SK-N-SH (cell line): ENCODE data around the gene LRRIQ3. TPM values are rescaled to one million over a fixed set of nuclear protein-coding genes. Genes with fewer than 3 reads are reported as not detected.

Source experiments
- CTCF ChIA-PET: fragments of 300-600, 350-600 bp; formaldehyde crosslinking; extraction: SDS; loops from one replicate; lab custom pipeline; 2021; lab: Yijun Ruan, JAX
- POLR2A ChIA-PET: fragments of 350-600 bp; sonication (Branson Sonifier 250); formaldehyde crosslinking; extraction: SDS; loops from one replicate; lab custom pipeline; 2020; ENCODE audit warnings: antibody characterized with exemption, inconsistent platforms; lab: Yijun Ruan, JAX
- DNase-seq: peaks from one replicate; pipeline ENCODE4 v3.0.0; 2012
- H2AFZ ChIP-seq: fragments of 200-600 bp; sonication (generic); 2 replicates; pipeline ENCODE4 v1.8.1; 2016; ENCODE audit warnings: antibody characterized with exemption, mild to moderate bottlenecking, low read depth
- H3F3A ChIP-seq: fragments of 200-600 bp; sonication (generic); replicated peaks from 2 replicates; pipeline ENCODE3; 2016; ENCODE audit warnings: antibody characterized with exemption, mild to moderate bottlenecking; ENCODE audit not compliant: insufficient read depth
- H3K27ac ChIP-seq, 2 experiments: fragments of 200-500 bp in 1 of 2; fragments of 200-600 bp in 1 of 2; sonication (Bioruptor generic) in 1 of 2; sonication (generic), shearing (Covaris generic) in 1 of 2; 2 replicates each; pipeline versions ENCODE4 v1.5.1 to v1.6.1; 2014 to 2016; ENCODE audit warnings: low read depth in 2 of 2, inconsistent platforms in 1 of 2, low read length in 1 of 2, mild to moderate bottlenecking in 1 of 2, mixed read lengths in 1 of 2
- H3K27me3 ChIP-seq: fragments of 200-600 bp; sonication (generic), shearing (Covaris generic); 2 replicates; pipeline ENCODE4 v1.6.1; 2016; ENCODE audit warnings: mixed run types; ENCODE audit not compliant: insufficient read depth
- H3K36me3 ChIP-seq, 2 experiments: fragments of 200-500 bp in 1 of 2; fragments of 200-600 bp in 1 of 2; sonication (Bioruptor generic) in 1 of 2; sonication (generic) in 1 of 2; replicated peaks in 1 of 2; 2 replicates each; pipeline versions ENCODE3 to v1.5.1; 2014 to 2016; ENCODE audit warnings: low read length in 1 of 2, mild to moderate bottlenecking in 1 of 2; ENCODE audit not compliant: insufficient read depth in 2 of 2, control insufficient read depth in 1 of 2
- H3K4me1 ChIP-seq, 2 experiments: fragments of 200-500 bp in 1 of 2; fragments of 200-600 bp in 1 of 2; sonication (Bioruptor generic) in 1 of 2; sonication (generic), shearing (Covaris generic) in 1 of 2; 2 replicates each; pipeline versions ENCODE4 v1.5.1 to v1.6.1; 2014 to 2016; ENCODE audit warnings: low read depth in 1 of 2, low read length in 1 of 2, mixed run types in 1 of 2; ENCODE audit not compliant: insufficient read depth in 2 of 2, control insufficient read depth in 1 of 2
- H3K4me2 ChIP-seq: fragments of 200-600 bp; sonication (generic), shearing (Covaris generic); 2 replicates; pipeline ENCODE4 v1.6.1; 2017; ENCODE audit warnings: mixed run types
- H3K4me3 ChIP-seq, 2 experiments: fragments of 200-500 bp in 1 of 2; fragments of 200-600 bp in 1 of 2; sonication (Bioruptor generic) in 1 of 2; sonication (generic), shearing (Covaris generic) in 1 of 2; 2 replicates each; pipeline versions ENCODE4 v1.5.1 to v1.8.1; 2014 to 2016; ENCODE audit warnings: low read depth in 2 of 2, inconsistent platforms in 1 of 2, low read length in 1 of 2, mild to moderate bottlenecking in 1 of 2, mixed read lengths in 1 of 2, moderate library complexity in 1 of 2
- H3K79me2 ChIP-seq: fragments of 200-600 bp; sonication (generic); 2 replicates; pipeline ENCODE4 v1.8.1; 2017; ENCODE audit warnings: mild to moderate bottlenecking; ENCODE audit not compliant: insufficient read depth
- H3K9ac ChIP-seq: fragments of 200-600 bp; sonication (generic); 2 replicates; pipeline ENCODE4 v1.6.1; 2017; ENCODE audit warnings: mixed run types
- H3K9me2 ChIP-seq: fragments of 200-600 bp; sonication (generic); 2 replicates; pipeline ENCODE4 v1.6.1; 2017; ENCODE audit warnings: mixed run types
- H3K9me3 ChIP-seq: fragments of 200-600 bp; sonication (generic); 2 replicates; pipeline ENCODE4 v1.6.1; 2017; ENCODE audit warnings: mixed run types, mild to moderate bottlenecking, moderate library complexity
- H4K20me1 ChIP-seq: fragments of 200-600 bp; sonication (generic); 2 replicates; pipeline ENCODE4 v1.6.1; 2017; ENCODE audit warnings: mild to moderate bottlenecking, mixed run types; ENCODE audit not compliant: insufficient read depth
- EZH2phosphoT487 ChIP-seq: fragments of 200-600 bp; sonication (generic); IDR thresholded peaks from 2 replicates; pipeline ENCODE4 v1.6.1; 2017; ENCODE audit warnings: low read depth, mixed run types, mild to moderate bottlenecking, antibody characterized with exemption, moderate library complexity, borderline replicate concordance
- GABPA ChIP-seq: IDR thresholded peaks from 2 replicates; pipeline ENCODE4 v1.4.0; 2012; ENCODE audit warnings: low read depth, mild to moderate bottlenecking
- JUND ChIP-seq: IDR thresholded peaks from 2 replicates; pipeline ENCODE4 v1.4.0; 2012
- MXI1 ChIP-seq: IDR thresholded peaks from 2 replicates; pipeline ENCODE4 v1.6.1; 2012; ENCODE audit warnings: mild to moderate bottlenecking, low read depth, low read length, improper control_type of control experiment
- NFIC ChIP-seq: IDR thresholded peaks from 2 replicates; pipeline ENCODE4 v1.4.0; 2012; ENCODE audit warnings: borderline replicate concordance
- NRF1 ChIP-seq: IDR thresholded peaks from 2 replicates; pipeline ENCODE4 v1.6.1; 2012; ENCODE audit warnings: low read depth, mild to moderate bottlenecking, low read length
- POLR2AphosphoS5 ChIP-seq: IDR thresholded peaks from 2 replicates; pipeline ENCODE4 v1.6.1; 2012; ENCODE audit warnings: low read depth, low read length
- RAD21 ChIP-seq: IDR thresholded peaks from 2 replicates; pipeline ENCODE4 v1.6.1; 2012; ENCODE audit warnings: mild to moderate bottlenecking, low read length
- REST ChIP-seq: IDR thresholded peaks from 2 replicates; pipeline ENCODE4 v1.6.1; 2012; ENCODE audit warnings: mild to moderate bottlenecking, low read depth, low read length, moderate library complexity
- SIN3A ChIP-seq: IDR thresholded peaks from 2 replicates; pipeline ENCODE4 v1.6.1; 2012; ENCODE audit warnings: low read depth, mild to moderate bottlenecking, low read length, moderate library complexity, borderline replicate concordance
- SMC3 ChIP-seq: IDR thresholded peaks from 2 replicates; pipeline ENCODE4 v1.6.1; 2012; ENCODE audit warnings: low read depth, low read length, improper control_type of control experiment
- TCF12 ChIP-seq: IDR thresholded peaks from 2 replicates; pipeline ENCODE4 v1.4.0; 2012
- YY1 ChIP-seq: IDR thresholded peaks from 2 replicates; pipeline ENCODE4 v1.4.0; 2012; ENCODE audit warnings: low read depth, mild to moderate bottlenecking
- WGBS: methylation state at CpG from one replicate; pipeline ENCODE4 v1.1.6; 2017; ENCODE audit warnings: low lambda C conversion rate; 5-methylcytosine and 5-hydroxymethylcytosine counted together
- polyA plus RNA-seq, 3 experiments: library from polyadenylated mRNA; depleted of rRNA; stranded (reverse); fragments of >200 nt; gene quantifications; 2 replicates each; pipeline ENCODE4 v1.2.3, GENCODE V29; 2012
- TF ChIP-seq, protein P1 (sequence below): IDR thresholded peaks from 2 replicates; pipeline ENCODE4; 2012
- TF ChIP-seq, protein P2 (sequence below): fragments of 150-350 bp; IDR thresholded peaks from 2 replicates; pipeline ENCODE4 v1.6.1; 2016; ENCODE audit warnings: mild to moderate bottlenecking, low read depth, low read length
- TF ChIP-seq, protein P3 (sequence below): IDR thresholded peaks from 2 replicates; pipeline ENCODE4 v1.4.0; 2012; ENCODE audit warnings: low read depth

LRRIQ3 gene
- polyA plus RNA-seq, 1 of the 3 experiments (the other 2 are of a cell fraction) = 0.56 TPM

GRCh38 chr1:74215229-74215628, 17.3 kb upstream of the LRRIQ3 start:
- WGBS = 92% methylated on average over 1 of the region's 1 CpG
- TF ChIP-seq EZH2phosphoT487 (no peak), JUND (no peak), SIN3A (no peak), REST (no peak), MXI1 (no peak), GABPA (no peak), SMC3 (no peak), YY1 (no peak), RAD21 (no peak), TCF12 (no peak), NRF1 (no peak), NFIC (no peak), POLR2AphosphoS5 (no peak)
- TF ChIP-seq, protein P1, sequence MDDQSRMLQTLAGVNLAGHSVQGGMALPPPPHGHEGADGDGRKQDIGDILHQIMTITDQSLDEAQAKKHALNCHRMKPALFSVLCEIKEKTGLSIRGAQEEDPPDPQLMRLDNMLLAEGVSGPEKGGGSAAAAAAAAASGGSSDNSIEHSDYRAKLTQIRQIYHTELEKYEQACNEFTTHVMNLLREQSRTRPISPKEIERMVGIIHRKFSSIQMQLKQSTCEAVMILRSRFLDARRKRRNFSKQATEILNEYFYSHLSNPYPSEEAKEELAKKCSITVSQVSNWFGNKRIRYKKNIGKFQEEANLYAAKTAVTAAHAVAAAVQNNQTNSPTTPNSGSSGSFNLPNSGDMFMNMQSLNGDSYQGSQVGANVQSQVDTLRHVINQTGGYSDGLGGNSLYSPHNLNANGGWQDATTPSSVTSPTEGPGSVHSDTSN = no peak
- TF ChIP-seq, protein P2, sequence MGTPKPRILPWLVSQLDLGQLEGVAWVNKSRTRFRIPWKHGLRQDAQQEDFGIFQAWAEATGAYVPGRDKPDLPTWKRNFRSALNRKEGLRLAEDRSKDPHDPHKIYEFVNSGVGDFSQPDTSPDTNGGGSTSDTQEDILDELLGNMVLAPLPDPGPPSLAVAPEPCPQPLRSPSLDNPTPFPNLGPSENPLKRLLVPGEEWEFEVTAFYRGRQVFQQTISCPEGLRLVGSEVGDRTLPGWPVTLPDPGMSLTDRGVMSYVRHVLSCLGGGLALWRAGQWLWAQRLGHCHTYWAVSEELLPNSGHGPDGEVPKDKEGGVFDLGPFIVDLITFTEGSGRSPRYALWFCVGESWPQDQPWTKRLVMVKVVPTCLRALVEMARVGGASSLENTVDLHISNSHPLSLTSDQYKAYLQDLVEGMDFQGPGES = no peak
- TF ChIP-seq, protein P3, sequence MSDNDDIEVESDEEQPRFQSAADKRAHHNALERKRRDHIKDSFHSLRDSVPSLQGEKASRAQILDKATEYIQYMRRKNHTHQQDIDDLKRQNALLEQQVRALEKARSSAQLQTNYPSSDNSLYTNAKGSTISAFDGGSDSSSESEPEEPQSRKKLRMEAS = no peak
- no peak overlapping the region for H2AFZ ChIP-seq
- no peak overlapping the region for H3K27ac ChIP-seq
- no peaks in the 10 kb centered on the region for H3F3A ChIP-seq
- no peaks in the 10 kb centered on the region for H3K9me3 ChIP-seq
- H3K79me2 ChIP-seq = no peaks in the 10 kb centered on the region
- H3K9me2 ChIP-seq = no peaks in the 10 kb centered on the region
- H3K27me3 ChIP-seq = no peaks in the 10 kb centered on the region
- no peak overlapping the region for H3K4me2 ChIP-seq
- no peaks in the 10 kb centered on the region for H4K20me1 ChIP-seq
- H3K4me1 ChIP-seq = no peaks in the 10 kb centered on the region; a peak in 1 of 4 replicates
- ChIA-PET CTCF (interaction anchor here (1.2 kb wide), 1 partner anchor 35 kb away, joined by 3 read pairs; no protein-coding TSS in a partner anchor), POLR2A (no interaction called here)
- H3K9ac ChIP-seq = no peak overlapping the region
- no peaks in the 10 kb centered on the region for H3K36me3 ChIP-seq
- DNase-seq = no peak
- no peak overlapping the region for H3K4me3 ChIP-seq
